Epithelial cell of proximal tubule (primary cell): Measurements from ENCODE around the gene RNF17. TPM values are rescaled to one million over a fixed set of nuclear protein-coding genes. Genes with fewer than 3 reads are reported as not detected.
A peak's percentile ranks its signal among the peaks of the same experiment; 100 is the strongest.

Source experiments
- DNase-seq: peaks from one replicate; pipeline ENCODE4 v3.0.0-alpha.2; 2011; ENCODE audit warnings: low read depth
- H3K4me3 ChIP-seq: 2 replicates; pipeline ENCODE4 v1.5.1; 2011; ENCODE audit warnings: low read depth, mild to moderate bottlenecking, low read length
- CTCF ChIP-seq: conservative IDR thresholded peaks from 2 replicates; pipeline ENCODE4 v1.5.1; 2012; ENCODE audit warnings: low read depth, mild to moderate bottlenecking, low read length
- total RNA-seq: library from RNA; depleted of rRNA; stranded (reverse); fragments of >200 nt; gene quantifications from 2 replicates; pipeline ENCODE4 v1.2.3, GENCODE V29; 2015

The RNF17 gene
- total RNA-seq, 1 donor from 2014 or later = 1.8 TPM

- H3K4me3 ChIP-seq = no peak overlapping the region
- peak; percentile 35 for TF ChIP-seq CTCF
- DNase-seq = no peak
These were observed 101.4 kb downstream of the RNF17 start for GRCh38 chr13:24865163-24865953.

- H3K4me3 ChIP-seq = no peak overlapping the region
- TF ChIP-seq CTCF = no peak
- no peak for DNase-seq
These were observed 102.5 kb downstream of the RNF17 start for GRCh38 chr13:24866488-24866887.

GRCh38 chr13:24868874-24869273 is 104.9 kb downstream of the RNF17 start:
- DNase-seq = no peak
- TF ChIP-seq CTCF = no peak
- no peak overlapping the region for H3K4me3 ChIP-seq

GRCh38 chr13:24870380-24870760 is 106.4 kb downstream of the RNF17 start:
- DNase-seq = no peak
- TF ChIP-seq CTCF = no peak
- H3K4me3 ChIP-seq = no peak overlapping the region

- no peak overlapping the region for H3K4me3 ChIP-seq
- DNase-seq = no peak
- no peak for TF ChIP-seq CTCF
These were observed 111.6 kb downstream of the RNF17 start for GRCh38 chr13:24875566-24875965.

GRCh38 chr13:24877531-24877930 is 113.6 kb downstream of the RNF17 start:
- no peak overlapping the region for H3K4me3 ChIP-seq
- no peak for DNase-seq
- TF ChIP-seq CTCF = no peak

- TF ChIP-seq CTCF = no peak
- DNase-seq = no peak
- no peak overlapping the region for H3K4me3 ChIP-seq
These were observed 114.4 kb downstream of the RNF17 start for GRCh38 chr13:24878340-24878739.
